Muscle layer of duodenum (tissue), 2 donors: ENCODE measurements around the gene ASRGL1.
"Not testable (repeated sequence)": the region's sequence is repeated elsewhere in the genome, so short reads cannot be mapped to it uniquely, and the experiment has no call there.

Source experiments
- H3K27ac ChIP-seq: one replicate; pipeline ENCODE4 v1.7.0; 2013; ENCODE audit warnings: mild to moderate bottlenecking, low read length
- H3K27me3 ChIP-seq: one replicate; pipeline ENCODE4 v1.7.0; 2013; ENCODE audit warnings: low read depth, mild to moderate bottlenecking, control low read depth, low read length
- H3K36me3 ChIP-seq, 2 donors: one replicate each; pipeline ENCODE4 v1.7.0; 2013; ENCODE audit warnings: low read length in 2 of 2, control low read depth in 1 of 2, mild to moderate bottlenecking in 1 of 2; ENCODE audit not compliant: insufficient read depth in 2 of 2, control insufficient read depth in 1 of 2
- H3K4me1 ChIP-seq, 2 donors: one replicate each; pipeline ENCODE4 v1.7.0; 2013; ENCODE audit warnings: low read length in 2 of 2, mild to moderate bottlenecking in 2 of 2, control low read depth in 1 of 2, moderate library complexity in 1 of 2; ENCODE audit not compliant: insufficient read depth in 2 of 2, control insufficient read depth in 1 of 2
- H3K4me3 ChIP-seq, 2 donors: one replicate each; pipeline ENCODE4 v1.7.0; 2013; ENCODE audit warnings: low read length in 2 of 2, low read depth in 1 of 2, mild to moderate bottlenecking in 1 of 2
- H3K9me3 ChIP-seq, 2 donors: one replicate each; pipeline ENCODE4 v1.7.0; 2013; ENCODE audit warnings: low read length in 2 of 2, control low read depth in 1 of 2, mild to moderate bottlenecking in 1 of 2; ENCODE audit not compliant: control insufficient read depth in 1 of 2
- donor health status: healthy.

The ASRGL1 gene

GRCh38 chr11:62337303-62338181 is at the start of gene ASRGL1:
TSS of gene ASRGL1 (plus strand) at chr11:62337448. CDS start at chr11:62337978, 530 bp downstream.
- H3K27ac ChIP-seq, result no peak within 1 kb of the TSS
- no peaks in the 10 kb centered on the region for H3K9me3 ChIP-seq
- H3K27me3 ChIP-seq, result no peaks in the 10 kb centered on the region
- peak within 1 kb of the TSS; percentile 65 to 73 for H3K4me3 ChIP-seq
- H3K4me1 ChIP-seq, result no peaks in the 10 kb centered on the region
- no peaks in the 10 kb centered on the region for H3K36me3 ChIP-seq

GRCh38 chr11:62295504-62295903 is 41.7 kb upstream of the ASRGL1 start:
- H3K27me3 ChIP-seq, result no peaks in the 10 kb centered on the region
- H3K4me3 ChIP-seq, result no peak overlapping the region
- peaks cover 0 to 4% of the 10 kb centered on the region in 2 donors for H3K9me3 ChIP-seq
- H3K27ac ChIP-seq, result no peak overlapping the region
- no peaks in the 10 kb centered on the region for H3K36me3 ChIP-seq
- no peaks in the 10 kb centered on the region for H3K4me1 ChIP-seq

- Histone ChIP-seq H3K9me3 (no peaks in the 10 kb centered on the region), H3K4me1 (no peaks in the 10 kb centered on the region), H3K36me3 (no peaks in the 10 kb centered on the region), H3K27ac (no peak within 1 kb of the TSS), H3K4me3 (no peak within 1 kb of the TSS), H3K27me3 (no peaks in the 10 kb centered on the region)
Measured at GRCh38 chr11:62298975-62299374, 38.3 kb upstream of the ASRGL1 start, which contains the start of gene SCGB1D4. TSS of gene SCGB1D4 (minus strand) at chr11:62299075. CDS start at chr11:62299010, 65 bp downstream.

GRCh38 chr11:62306227-62306626 is 31.0 kb upstream of the ASRGL1 start:
- Histone ChIP-seq H3K4me1 (no peaks in the 10 kb centered on the region), H3K27ac (no peak overlapping the region), H3K27me3 (no peaks in the 10 kb centered on the region), H3K36me3 (no peaks in the 10 kb centered on the region), H3K4me3 (no peak overlapping the region), H3K9me3 (peaks cover 0 to 7% of the 10 kb centered on the region in 2 donors)

GRCh38 chr11:62307950-62308349 is 29.3 kb upstream of the ASRGL1 start:
- Histone ChIP-seq H3K4me3 (no peak overlapping the region), H3K27ac (no peak overlapping the region), H3K9me3 (peaks cover 0 to 7% of the 10 kb centered on the region in 2 donors), H3K27me3 (no peaks in the 10 kb centered on the region), H3K36me3 (no peaks in the 10 kb centered on the region), H3K4me1 (no peaks in the 10 kb centered on the region)

- no peak overlapping the region for H3K4me3 ChIP-seq
- H3K9me3 ChIP-seq, result peaks cover 0 to 7% of the 10 kb centered on the region in 2 donors
- no peaks in the 10 kb centered on the region for H3K4me1 ChIP-seq
- no peaks in the 10 kb centered on the region for H3K27me3 ChIP-seq
- no peaks in the 10 kb centered on the region for H3K36me3 ChIP-seq
- no peak overlapping the region for H3K27ac ChIP-seq
Measured at GRCh38 chr11:62309991-62310390, 27.3 kb upstream of the ASRGL1 start.

GRCh38 chr11:62315431-62315830 is 21.8 kb upstream of the ASRGL1 start:
- H3K9me3 ChIP-seq, result no peaks in the 10 kb centered on the region
- no peak overlapping the region for H3K27ac ChIP-seq
- no peaks in the 10 kb centered on the region for H3K36me3 ChIP-seq
- H3K4me3 ChIP-seq, result no peak overlapping the region
- no peaks in the 10 kb centered on the region for H3K4me1 ChIP-seq
- no peaks in the 10 kb centered on the region for H3K27me3 ChIP-seq

GRCh38 chr11:62322524-62322923 is 14.7 kb upstream of the ASRGL1 start:
- H3K9me3 ChIP-seq, result no peaks in the 10 kb centered on the region
- H3K27me3 ChIP-seq, result peaks cover 7% of the 10 kb centered on the region
- no peak overlapping the region for H3K27ac ChIP-seq
- H3K4me1 ChIP-seq, result no peaks in the 10 kb centered on the region
- no peak overlapping the region for H3K4me3 ChIP-seq
- H3K36me3 ChIP-seq, result no peaks in the 10 kb centered on the region

- Histone ChIP-seq H3K36me3 (no peaks in the 10 kb centered on the region), H3K4me3 (no peak overlapping the region), H3K27me3 (peaks cover 7% of the 10 kb centered on the region)
Measured at GRCh38 chr11:62324731-62325556, 12.3 kb upstream of the ASRGL1 start.

GRCh38 chr11:62325781-62326180 is 11.5 kb upstream of the ASRGL1 start:
- H3K9me3 ChIP-seq, H3K4me1 ChIP-seq, H3K4me3 ChIP-seq, H3K27ac ChIP-seq, H3K36me3 ChIP-seq, H3K27me3 ChIP-seq: not testable (repeated sequence)

More at GRCh38 chr11:62324731-62325556, 12.3 kb upstream of the ASRGL1 start:
- no peaks in the 10 kb centered on the region for H3K9me3 ChIP-seq
- no peak overlapping the region for H3K27ac ChIP-seq
- no peaks in the 10 kb centered on the region for H3K4me1 ChIP-seq

- not testable (repeated sequence) for H3K36me3 ChIP-seq, H3K27ac ChIP-seq
Measured at GRCh38 chr11:62326719-62327118, 10.5 kb upstream of the ASRGL1 start.

More at GRCh38 chr11:62326719-62327118, 10.5 kb upstream of the ASRGL1 start:
- H3K4me1 ChIP-seq, H3K27me3 ChIP-seq, H3K4me3 ChIP-seq, H3K9me3 ChIP-seq: not testable (repeated sequence)
